ENCODE results near the gene CCDC57. TPM values are rescaled to one million over a fixed set of nuclear protein-coding genes. Genes with fewer than 3 reads are reported as not detected.

CCDC57 gene
- total and polyA plus RNA-seq, 9 of the 15 experiments (the other 6 are each of a cell fraction or from before 2014, with no cell fraction given) = 0.83 to 36.2 (median 13.6) TPM

- Histone ChIP-seq H3K27me3 (ENCODE audit: control insufficient read depth in 2 of 2, insufficient read depth in 2 of 2, low read length in 2 of 2) (no peaks in the 10 kb centered on the region), H3K9me3 (replicated peaks; ENCODE audit: control insufficient read depth, insufficient read depth, low read depth, low read length) (no peaks in the 10 kb centered on the region), H3K9ac (ENCODE audit: insufficient read depth in 1 of 2, low read depth in 2 of 2, low read length in 2 of 2) (no peak overlapping the region), H3K27ac (ENCODE audit: extremely low read depth, low read depth, low read length) (no peak overlapping the region), H3K79me2 (ENCODE audit: control insufficient read depth, insufficient read depth, low read length) (no peaks in the 10 kb centered on the region; the same call in 2 of the 3 replicates), H3K4me1 (replicated peaks in 1 of 2; ENCODE audit: control insufficient read depth in 2 of 2, insufficient read depth in 2 of 2, low read length in 2 of 2) (peaks cover 25 to 62% of the 10 kb centered on the region in 2 experiments), H3K36me3 (ENCODE audit: control insufficient read depth, insufficient read depth, low read length) (no peaks in the 10 kb centered on the region), H3K9me1 (ENCODE audit: control insufficient read depth, insufficient read depth, low read length) (no peaks in the 10 kb centered on the region), H2AFZ (ENCODE audit: low read depth, low read length) (no peak overlapping the region), H4K20me1 (replicated peaks; ENCODE audit: control insufficient read depth, insufficient read depth, low read length) (no peaks in the 10 kb centered on the region), H3K4me3 (no peak overlapping the region), H3K4me2 (ENCODE audit: insufficient read depth, low read length) (no peak overlapping the region)
- no peak for DNase-seq (ENCODE audit: extremely low read depth in 1 of 4, low spot score in 3 of 4)
- in situ Hi-C loops (cut with MboI) = no loop called here
- no peak for FAIRE-seq
- WGBS (ENCODE audit: insufficient coverage, low coverage, missing lambda C conversion rate) = 61% methylated on average over 10 of the region's 10 CpGs
- TF ChIP-seq RBFOX2 (IDR thresholded peaks at IDR 0.05; ENCODE audit: low read depth, low read length) = no peak
- TF ChIP-seq TCF3 (CRISPR knock-in tag; IDR thresholded peaks at IDR 0.05) = no peak
- no peak for TF ChIP-seq ARID3A (IDR thresholded peaks at IDR 0.05; ENCODE audit: borderline replicate concordance, low read depth, low read length)
- no peak for TF ChIP-seq CHD4 (IDR thresholded peaks at IDR 0.05; ENCODE audit: insufficient read depth, insufficient replicate concordance, low read depth, low read length, poor library complexity, severe bottlenecking)
- no peak for TF ChIP-seq ZNF224 (CRISPR knock-in tag; IDR thresholded peaks at IDR 0.05)
- intact Hi-C loops (cut with micrococcal nuclease) = no loop called here
- CTCF ChIA-PET (ENCODE audit: low intra/inter-chr PET ratio) = no interaction called here
- no TSS peak for BruUV-seq (replicated peaks)
- POLR2A ChIA-PET = interaction anchor here (0.7 kb wide), 2 partner anchors 8 to 18 kb away, joined by 3 read pairs; no protein-coding TSS in a partner anchor
- ATAC-seq = no peak
These were observed 8.8 kb upstream of the CCDC57 start for GRCh38 chr17:82221341-82221902.
